Type B pancreatic cell (in vitro differentiated cells): Measurements from ENCODE around the gene WDR3. TPM values are rescaled to one million over a fixed set of nuclear protein-coding genes. Genes with fewer than 3 reads are reported as not detected.
"Not testable (repeated sequence)": the region's sequence is repeated elsewhere in the genome, so short reads cannot be mapped to it uniquely, and the experiment has no call there.

Experiments
- DNase-seq: peaks from one replicate; pipeline ENCODE4 v3.0.0; 2021; ENCODE audit warnings: mixed read lengths; ENCODE audit not compliant: unreplicated experiment; ENCODE audit errors: extremely low spot score
- H3K27ac Mint-ChIP-seq: 2 replicates; pipeline ENCODE4 v1.8.0; 2021; ENCODE audit warnings: mild to moderate bottlenecking, mixed read lengths
- H3K27me3 Mint-ChIP-seq: 2 replicates; pipeline ENCODE4 v1.8.0; 2021; ENCODE audit warnings: mixed read lengths
- H3K36me3 Mint-ChIP-seq: 2 replicates; pipeline ENCODE4 v1.8.0; 2021; ENCODE audit warnings: mixed read lengths
- H3K4me1 Mint-ChIP-seq: one replicate; pipeline ENCODE4 v1.8.0; 2021; ENCODE audit warnings: mixed read lengths; ENCODE audit not compliant: unreplicated experiment
- H3K4me3 Mint-ChIP-seq: 2 replicates; pipeline ENCODE4 v1.8.0; 2021; ENCODE audit warnings: mild to moderate bottlenecking, mixed read lengths
- H3K9me3 Mint-ChIP-seq: 2 replicates; pipeline ENCODE4 v1.8.0; 2021; ENCODE audit warnings: mixed read lengths
- CTCF ChIP-seq: fragments of 200-600 bp; sonication (generic); conservative IDR thresholded peaks from 2 replicates; pipeline ENCODE4 v1.5.0; 2021; ENCODE audit warnings: antibody characterized with exemption, mild to moderate bottlenecking
- total RNA-seq: library from RNA; stranded (reverse); gene quantifications from 2 replicates; pipeline ENCODE4 v1.2.1, GENCODE V29; 2021; ENCODE audit warnings: low replicate concordance

WDR3 gene
- total RNA-seq, 1 donor from 2014 or later = 36.9 TPM

GRCh38 chr1:117905019-117905418 lies 24.5 kb upstream of the WDR3 start:
- peaks cover 36% of the 10 kb centered on the region for H3K36me3 Mint-ChIP-seq
- H3K27me3 Mint-ChIP-seq = no peaks in the 10 kb centered on the region
- no peaks in the 10 kb centered on the region for H3K9me3 Mint-ChIP-seq
- no peak overlapping the region for H3K27ac Mint-ChIP-seq
- H3K4me1 Mint-ChIP-seq = no peaks in the 10 kb centered on the region
- no peak for DNase-seq
- TF ChIP-seq CTCF = no peak
- no peak overlapping the region for H3K4me3 Mint-ChIP-seq

- no peak overlapping the region for H3K4me3 Mint-ChIP-seq
- no peak overlapping the region for H3K27ac Mint-ChIP-seq
- H3K9me3 Mint-ChIP-seq = no peaks in the 10 kb centered on the region
- no peak for TF ChIP-seq CTCF
- H3K27me3 Mint-ChIP-seq = no peaks in the 10 kb centered on the region
- H3K4me1 Mint-ChIP-seq = no peaks in the 10 kb centered on the region
- peaks cover 21% of the 10 kb centered on the region for H3K36me3 Mint-ChIP-seq
- DNase-seq = no peak
Measured at GRCh38 chr1:117911051-117911450, 18.5 kb upstream of the WDR3 start.

- Mint-ChIP-seq H3K4me3 (no peak overlapping the region), H3K36me3 (peaks cover 36% of the 10 kb centered on the region), H3K9me3 (no peaks in the 10 kb centered on the region), H3K4me1 (no peaks in the 10 kb centered on the region), H3K27ac (no peak overlapping the region), H3K27me3 (no peaks in the 10 kb centered on the region)
- DNase-seq = no peak
- TF ChIP-seq CTCF = no peak
Measured at GRCh38 chr1:117919376-117919775, 10.2 kb upstream of the WDR3 start.

GRCh38 chr1:117921991-117922390 lies 7.5 kb upstream of the WDR3 start:
- TF ChIP-seq CTCF = no peak
- Mint-ChIP-seq H3K4me3 (no peak overlapping the region), H3K4me1 (no peaks in the 10 kb centered on the region), H3K9me3 (no peaks in the 10 kb centered on the region), H3K27me3 (no peaks in the 10 kb centered on the region), H3K36me3 (peaks cover 23% of the 10 kb centered on the region), H3K27ac (no peak overlapping the region)
- no peak for DNase-seq

GRCh38 chr1:117922717-117923116 lies 6.8 kb upstream of the WDR3 start:
- H3K36me3 Mint-ChIP-seq = peaks cover 21% of the 10 kb centered on the region
- not testable (repeated sequence) for H3K9me3 Mint-ChIP-seq, H3K4me3 Mint-ChIP-seq, H3K27me3 Mint-ChIP-seq, H3K4me1 Mint-ChIP-seq, H3K27ac Mint-ChIP-seq, DNase-seq

- TF ChIP-seq CTCF = no peak
- Mint-ChIP-seq H3K4me1 (peaks cover 22% of the 10 kb centered on the region), H3K36me3 (peaks cover 8% of the 10 kb centered on the region), H3K27me3 (no peaks in the 10 kb centered on the region), H3K9me3 (no peaks in the 10 kb centered on the region), H3K4me3 (no peak overlapping the region), H3K27ac (no peak overlapping the region)
- DNase-seq = no peak
Measured at GRCh38 chr1:117925981-117926380, 3.6 kb upstream of the WDR3 start.
